GM23338 (cell line): Measurements from ENCODE around the gene REEP1. TPM values are rescaled to one million over a fixed set of nuclear protein-coding genes. Genes with fewer than 3 reads are reported as not detected.

Source experiments
- ATAC-seq: fragments of 200-7000 bp; cut with Tn5 transposase; 3 replicates; pipeline ENCODE4 v1.9.1; 2020
- DNase-seq: peaks from one replicate; pipeline ENCODE4 v3.0.0-alpha.2; 2015; ENCODE audit warnings: low spot score
- H2AFZ ChIP-seq: fragments of 200-600 bp; sonication (generic); 2 replicates; pipeline ENCODE4 v1.8.0; 2016; ENCODE audit warnings: antibody characterized with exemption, mild to moderate bottlenecking, moderate library complexity
- H3F3A ChIP-seq: fragments of 200-600 bp; sonication (generic); replicated peaks from 2 replicates; pipeline ENCODE4 v1.8.0; 2017; ENCODE audit warnings: antibody characterized with exemption, mixed run types, low read depth
- H3K27ac ChIP-seq: fragments of 200-600 bp; sonication (generic); 2 replicates; pipeline ENCODE4 v1.6.1; 2016; ENCODE audit warnings: low read depth
- H3K27me3 ChIP-seq: fragments of 200-600 bp; sonication (generic); 2 replicates; pipeline ENCODE4 v1.8.0; 2016; ENCODE audit warnings: mild to moderate bottlenecking, mixed run types, moderate library complexity; ENCODE audit not compliant: insufficient read depth
- H3K36me3 ChIP-seq: fragments of 200-600 bp; sonication (generic); 2 replicates; pipeline ENCODE4 v1.8.0; 2016; ENCODE audit warnings: mild to moderate bottlenecking; ENCODE audit not compliant: insufficient read depth
- H3K4me1 ChIP-seq: fragments of 200-600 bp; sonication (generic); 2 replicates; pipeline ENCODE4 v1.8.0; 2016; ENCODE audit warnings: mild to moderate bottlenecking, moderate library complexity; ENCODE audit not compliant: insufficient read depth
- H3K4me2 ChIP-seq: fragments of 200-600 bp; sonication (generic); 2 replicates; pipeline ENCODE4 v1.7.1; 2017; ENCODE audit warnings: mixed run types
- H3K4me3 ChIP-seq: fragments of 200-600 bp; sonication (generic); 2 replicates; pipeline ENCODE4 v1.6.1; 2016; ENCODE audit warnings: mixed run types
- H3K79me2 ChIP-seq: fragments of 200-600 bp; sonication (generic); replicated peaks from 2 replicates; pipeline ENCODE4 v1.8.0; 2017; ENCODE audit warnings: mild to moderate bottlenecking; ENCODE audit not compliant: insufficient read depth
- H3K9me2 ChIP-seq: fragments of 200-600 bp; sonication (generic); 2 replicates; pipeline ENCODE4 v1.8.0; 2017; ENCODE audit not compliant: insufficient read depth
- H4K20me1 ChIP-seq: fragments of 200-600 bp; sonication (generic); replicated peaks from 2 replicates; pipeline ENCODE4 v1.8.0; 2017; ENCODE audit warnings: mild to moderate bottlenecking; ENCODE audit not compliant: insufficient read depth
- H3K27ac Mint-ChIP-seq: 2 replicates; pipeline ENCODE4 v1.8.0; 2020; ENCODE audit warnings: inconsistent platforms, mild to moderate bottlenecking, moderate library complexity, mixed read lengths
- H3K27me3 Mint-ChIP-seq: 3 replicates; pipeline ENCODE4 v1.8.0; 2022; ENCODE audit warnings: low read depth, mild to moderate bottlenecking, moderate library complexity, mixed read lengths, inconsistent platforms; ENCODE audit not compliant: insufficient read depth, poor library complexity
- H3K36me3 Mint-ChIP-seq: 3 replicates; pipeline ENCODE4 v1.8.0; 2021; ENCODE audit warnings: low read depth, mild to moderate bottlenecking, inconsistent platforms, moderate library complexity, mixed read lengths
- H3K4me1 Mint-ChIP-seq: 3 replicates; pipeline ENCODE4 v1.8.0; 2020; ENCODE audit warnings: mild to moderate bottlenecking, inconsistent platforms, mixed read lengths
- H3K4me3 Mint-ChIP-seq: 3 replicates; pipeline ENCODE4 v1.8.0; 2021; ENCODE audit warnings: moderate library complexity, mild to moderate bottlenecking, inconsistent platforms, mixed read lengths
- H3K9me3 Mint-ChIP-seq: 3 replicates; pipeline ENCODE4 v1.8.0; 2020; ENCODE audit warnings: moderate library complexity, mild to moderate bottlenecking, inconsistent platforms, mixed read lengths
- CREB1 ChIP-seq: fragments of 250-450 bp; sonication (Bioruptor Pico); IDR thresholded peaks from 2 replicates; pipeline ENCODE4 v1.5.0; 2020; ENCODE audit warnings: low read depth, mild to moderate bottlenecking, moderate library complexity
- ETS1 ChIP-seq: IDR thresholded peaks from 2 replicates; pipeline ENCODE4 v1.6.1; 2016; ENCODE audit warnings: antibody characterized with exemption
- EZH2 ChIP-seq: fragments of 200-600 bp; sonication (generic); IDR thresholded peaks from one replicate; pipeline ENCODE4 v1.8.0; 2017; ENCODE audit warnings: antibody characterized with exemption, mild to moderate bottlenecking, low read depth; ENCODE audit not compliant: unreplicated experiment
- JUNB ChIP-seq: IDR thresholded peaks from one replicate; pipeline ENCODE4 v1.6.1; 2016; ENCODE audit warnings: antibody characterized with exemption; ENCODE audit not compliant: unreplicated experiment
- NANOG ChIP-seq: IDR thresholded peaks from 2 replicates; pipeline ENCODE4 v1.6.1; 2016; ENCODE audit warnings: antibody characterized with exemption, borderline replicate concordance
- POLR2AphosphoS5 ChIP-seq: IDR thresholded peaks from 2 replicates; pipeline ENCODE4 v1.6.1; 2016; ENCODE audit warnings: antibody characterized with exemption, low read depth
- REST ChIP-seq: IDR thresholded peaks from one replicate; pipeline ENCODE4 v1.6.1; 2018; ENCODE audit warnings: antibody characterized with exemption; ENCODE audit not compliant: unreplicated experiment
- STAT1 ChIP-seq: IDR thresholded peaks from one replicate; pipeline ENCODE4 v1.6.1; 2016; ENCODE audit warnings: antibody characterized with exemption; ENCODE audit not compliant: unreplicated experiment
- ZNF462 ChIP-seq: fragments of 250-450 bp; sonication (Bioruptor Pico); IDR thresholded peaks from 2 replicates; pipeline ENCODE4 v1.5.0; 2020; ENCODE audit warnings: mild to moderate bottlenecking, moderate library complexity
- polyA plus RNA-seq: library from polyadenylated mRNA; unstranded; fragments of >200 nt; fragmentation: Nextera tagmentation; extraction: Ambion mirVana; gene quantifications from 2 replicates; pipeline ENCODE4 v1.2.1, GENCODE V29; 2016
- total RNA-seq: library from RNA; depleted of rRNA; stranded (reverse); fragments of >200 nt; shearing (Covaris generic); gene quantifications from 2 replicates; pipeline ENCODE4 v1.2.3, GENCODE V29; 2014

Gene REEP1
- total and polyA plus RNA-seq, 2 experiments from 2014 or later, result 1.6 to 1.8 TPM

GRCh38 chr2:86271248-86271647 lies 66.2 kb downstream of the REEP1 start:
- Histone ChIP-seq H3F3A (no peaks in the 10 kb centered on the region), H3K27ac (no peak overlapping the region), H4K20me1 (no peaks in the 10 kb centered on the region), H3K4me1 (peaks cover 5% of the 10 kb centered on the region; the same call in 1 of the 2 replicates), H3K4me2 (no peak overlapping the region), H3K9me2 (peaks cover 12% of the 10 kb centered on the region; the same call in 1 of the 2 replicates), H3K27me3 (no peaks in the 10 kb centered on the region), H2AFZ (no peak overlapping the region), H3K4me3 (no peak overlapping the region), H3K36me3 (peaks cover 8% of the 10 kb centered on the region; the same call in 1 of the 2 replicates), H3K79me2 (no peaks in the 10 kb centered on the region)
- ATAC-seq, result no peak
- Mint-ChIP-seq H3K9me3 (peaks cover 29% of the 10 kb centered on the region), H3K36me3 (peaks cover 19% of the 10 kb centered on the region; the same call in 2 of the 3 replicates), H3K4me3 (no peak overlapping the region), H3K4me1 (peaks cover 10% of the 10 kb centered on the region), H3K27me3 (no peaks in the 10 kb centered on the region), H3K27ac (no peak overlapping the region)
- TF ChIP-seq CREB1 (CRISPR knock-in tag) (no peak), POLR2AphosphoS5 (no peak), STAT1 (no peak)
- DNase-seq, result no peak

- Histone ChIP-seq H3K27ac (no peak overlapping the region), H3K4me3 (no peak overlapping the region), H4K20me1 (no peaks in the 10 kb centered on the region), H3K36me3 (no peaks in the 10 kb centered on the region), H3K4me2 (no peak overlapping the region), H3K79me2 (no peaks in the 10 kb centered on the region), H3K9me2 (0 out of 2 replicates have a peak, but pooled peaks cover 7% of the 10 kb centered on the region), H3K4me1 (peaks cover 3% of the 10 kb centered on the region; the same call in 1 of the 2 replicates), H3K27me3 (no peaks in the 10 kb centered on the region), H3F3A (no peaks in the 10 kb centered on the region), H2AFZ (no peak overlapping the region)
- no peak overlapping the region for H3K27ac Mint-ChIP-seq
- H3K27me3 Mint-ChIP-seq, result no peaks in the 10 kb centered on the region
- ATAC-seq (no peak), DNase-seq (no peak)
- H3K36me3 Mint-ChIP-seq, result 0 out of 3 replicates have a peak, but pooled peaks cover 2% of the 10 kb centered on the region
- H3K4me3 Mint-ChIP-seq, result no peak overlapping the region
- peaks cover 9% of the 10 kb centered on the region; the same call in 2 of the 3 replicates for H3K9me3 Mint-ChIP-seq
- H3K4me1 Mint-ChIP-seq, result no peaks in the 10 kb centered on the region; the same call in 1 of the 3 replicates
- no peak for TF ChIP-seq EZH2
- TF ChIP-seq CREB1 (CRISPR knock-in tag), result no peak
- no peak for TF ChIP-seq ETS1
- TF ChIP-seq ZNF462 (CRISPR knock-in tag), result no peak
- TF ChIP-seq POLR2AphosphoS5, result no peak
- no peak for TF ChIP-seq REST
- no peak for TF ChIP-seq NANOG
- TF ChIP-seq STAT1, result no peak
- no peak for TF ChIP-seq JUNB
These were observed 73.5 kb downstream of the REEP1 start for GRCh38 chr2:86263956-86264355.
